ENCODE measurements around the gene HGFAC. TPM values are rescaled to one million over a fixed set of nuclear protein-coding genes. Genes with fewer than 3 reads are reported as not detected.

The HGFAC gene
- total and polyA plus RNA-seq, 2 of the 13 experiments (the other 11 are each of a cell fraction or from before 2014, with no cell fraction given), result 8.5 to 63.6 TPM

GRCh38 chr4:3407930-3408792 is 33.6 kb upstream of the HGFAC start (continued):
- TF ChIP-seq PRMT3 (CRISPR knock-in tag; IDR thresholded peaks at IDR 0.05; ENCODE audit: borderline replicate concordance, low read depth) (no peak), ONECUT2 (CRISPR knock-in tag; IDR thresholded peaks at IDR 0.05) (0 out of 2 replicates have a peak, but pooled peaks have one; percentile 35), NFKBIZ (CRISPR knock-in tag; IDR thresholded peaks at IDR 0.05) (0 out of 2 replicates have a peak, but pooled peaks have one; percentile 52), MIER2 (CRISPR knock-in tag; IDR thresholded peaks at IDR 0.05) (peak; percentile 26; the same call in 1 of the 2 replicates), XRCC5 (optimal IDR thresholded peaks at IDR 0.05; ENCODE audit: low read length) (no peak), FOXO4 (CRISPR knock-in tag; conservative IDR thresholded peaks at IDR 0.05) (no peak), MNT (IDR thresholded peaks at IDR 0.05) (peak; percentile 67), CENPBD1 (CRISPR knock-in tag; IDR thresholded peaks at IDR 0.05; ENCODE audit: borderline replicate concordance, low read depth) (no peak), POLR2AphosphoS2 (IDR thresholded peaks at IDR 0.05; ENCODE audit: low read depth, low read length) (no peak), DPF2 (CRISPR knock-in tag; IDR thresholded peaks at IDR 0.05; ENCODE audit: borderline replicate concordance, low read depth) (no peak), ZNF331 (CRISPR knock-in tag; IDR thresholded peaks at IDR 0.05) (peak; percentile 77; the same call in 1 of the 2 replicates), ZNF687 (CRISPR knock-in tag; IDR thresholded peaks at IDR 0.05) (peak; percentile 85), CBX1 (IDR thresholded peaks at IDR 0.05; ENCODE audit: low read depth) (no peak), NCOA2 (CRISPR knock-in tag; IDR thresholded peaks at IDR 0.05) (peak; percentile 92), ZNF678 (CRISPR knock-in tag; IDR thresholded peaks at IDR 0.05) (no peak), ZNF891 (CRISPR knock-in tag; IDR thresholded peaks at IDR 0.05) (no peak), BCLAF1 (IDR thresholded peaks at IDR 0.05) (no peak), ZNF496 (CRISPR knock-in tag; IDR thresholded peaks at IDR 0.05; ENCODE audit: insufficient replicate concordance) (no peak)

All from HepG2 (cell line).